Trophoblast cell (in vitro differentiated cells and primary cell): Measurements from ENCODE around the gene PTPN1.

Experiments used
- DNase-seq, 2 donors: peaks; one replicate each; pipeline ENCODE4 v3.0.0-alpha.2; 2016
- H2AFZ ChIP-seq: 2 replicates; pipeline ENCODE4 v1.6.1; 2013; ENCODE audit warnings: low read length, moderate library complexity, mild to moderate bottlenecking; ENCODE audit not compliant: insufficient read depth, poor library complexity
- H2AK5ac ChIP-seq: 2 replicates; pipeline ENCODE4 v1.6.1; 2013; ENCODE audit warnings: mild to moderate bottlenecking, low read length
- H2BK120ac ChIP-seq: 2 replicates; pipeline ENCODE4 v1.6.1; 2013; ENCODE audit warnings: low read length, mild to moderate bottlenecking, moderate library complexity; ENCODE audit not compliant: insufficient read depth, poor library complexity
- H2BK12ac ChIP-seq: 2 replicates; pipeline ENCODE4 v1.6.1; 2013; ENCODE audit warnings: mild to moderate bottlenecking, low read length, moderate library complexity
- H2BK5ac ChIP-seq: 2 replicates; pipeline ENCODE4 v1.6.1; 2013; ENCODE audit warnings: low read length, low read depth, moderate library complexity, mild to moderate bottlenecking; ENCODE audit not compliant: poor library complexity
- H3K14ac ChIP-seq: 2 replicates; pipeline ENCODE4 v1.6.1; 2013; ENCODE audit warnings: mild to moderate bottlenecking, low read length
- H3K18ac ChIP-seq: 2 replicates; pipeline ENCODE4 v1.6.1; 2013; ENCODE audit warnings: mild to moderate bottlenecking, low read length
- H3K23ac ChIP-seq: 2 replicates; pipeline ENCODE4 v1.6.1; 2013; ENCODE audit warnings: low read length
- H3K27ac ChIP-seq: 2 replicates; pipeline ENCODE4 v1.5.1; 2013; ENCODE audit warnings: low read depth, mild to moderate bottlenecking, inconsistent platforms, low read length, moderate library complexity
- H3K27me3 ChIP-seq: 2 replicates; pipeline ENCODE4 v1.6.1; 2013; ENCODE audit warnings: inconsistent platforms, mild to moderate bottlenecking, low read length, moderate library complexity; ENCODE audit not compliant: insufficient read depth
- H3K36me3 ChIP-seq, 2 experiments: 1 replicate in 1 of 2; 2 replicates in 1 of 2; pipeline ENCODE4 v1.6.1; 2013; ENCODE audit warnings: low read length in 2 of 2, mild to moderate bottlenecking in 2 of 2, moderate library complexity in 1 of 2; ENCODE audit not compliant: insufficient read depth in 2 of 2, control insufficient read depth in 1 of 2
- H3K4ac ChIP-seq: 2 replicates; pipeline ENCODE4 v1.6.1; 2013; ENCODE audit warnings: low read depth, mild to moderate bottlenecking, low read length, moderate library complexity
- H3K4me1 ChIP-seq, 2 experiments: 1 replicate in 1 of 2; 2 replicates in 1 of 2; pipeline ENCODE4 v1.6.1; 2013; ENCODE audit warnings: low read length in 2 of 2, mild to moderate bottlenecking in 2 of 2, moderate library complexity in 1 of 2; ENCODE audit not compliant: insufficient read depth in 2 of 2, control insufficient read depth in 1 of 2
- H3K4me2 ChIP-seq: 2 replicates; pipeline ENCODE4 v1.6.1; 2013; ENCODE audit warnings: inconsistent platforms, mild to moderate bottlenecking, low read length, moderate library complexity
- H3K4me3 ChIP-seq: 2 replicates; pipeline ENCODE4 v1.5.1; 2013; ENCODE audit warnings: mild to moderate bottlenecking, low read depth, low read length, inconsistent platforms
- H3K79me1 ChIP-seq: one replicate; pipeline ENCODE4 v1.6.1; 2013; ENCODE audit warnings: low read length
- H3K79me2 ChIP-seq: 2 replicates; pipeline ENCODE4 v1.6.1; 2013; ENCODE audit warnings: low read length, mild to moderate bottlenecking; ENCODE audit not compliant: control insufficient read depth, insufficient read depth, poor library complexity
- H3K9ac ChIP-seq: 2 replicates; pipeline ENCODE4 v1.6.1; 2013; ENCODE audit warnings: mild to moderate bottlenecking, low read length
- H3K9me3 ChIP-seq: 2 replicates; pipeline ENCODE4 v1.6.1; 2013; ENCODE audit warnings: low read depth, mild to moderate bottlenecking, control low read depth, inconsistent platforms, low read length; ENCODE audit not compliant: insufficient read depth
- H4K12ac ChIP-seq: 2 replicates; pipeline ENCODE4 v1.6.1; 2013; ENCODE audit warnings: low read depth, mild to moderate bottlenecking, low read length, moderate library complexity
- H4K8ac ChIP-seq: 2 replicates; pipeline ENCODE4 v1.6.1; 2013; ENCODE audit warnings: low read depth, mild to moderate bottlenecking, low read length, moderate library complexity
- H4K91ac ChIP-seq: one replicate; pipeline ENCODE4 v1.6.1; 2013; ENCODE audit warnings: low read depth, mild to moderate bottlenecking, low read length, moderate library complexity
- WGBS: extraction: QIAGEN DNeasy Blood & Tissue Kit; methylation state at CpG from one replicate; pipeline ENCODE4 v1.1.7; 2013; ENCODE audit warnings: missing lambda C conversion rate; ENCODE audit not compliant: insufficient read length, insufficient coverage; ENCODE audit errors: extremely low coverage; 5-methylcytosine and 5-hydroxymethylcytosine counted together

The PTPN1 gene

DNA sequence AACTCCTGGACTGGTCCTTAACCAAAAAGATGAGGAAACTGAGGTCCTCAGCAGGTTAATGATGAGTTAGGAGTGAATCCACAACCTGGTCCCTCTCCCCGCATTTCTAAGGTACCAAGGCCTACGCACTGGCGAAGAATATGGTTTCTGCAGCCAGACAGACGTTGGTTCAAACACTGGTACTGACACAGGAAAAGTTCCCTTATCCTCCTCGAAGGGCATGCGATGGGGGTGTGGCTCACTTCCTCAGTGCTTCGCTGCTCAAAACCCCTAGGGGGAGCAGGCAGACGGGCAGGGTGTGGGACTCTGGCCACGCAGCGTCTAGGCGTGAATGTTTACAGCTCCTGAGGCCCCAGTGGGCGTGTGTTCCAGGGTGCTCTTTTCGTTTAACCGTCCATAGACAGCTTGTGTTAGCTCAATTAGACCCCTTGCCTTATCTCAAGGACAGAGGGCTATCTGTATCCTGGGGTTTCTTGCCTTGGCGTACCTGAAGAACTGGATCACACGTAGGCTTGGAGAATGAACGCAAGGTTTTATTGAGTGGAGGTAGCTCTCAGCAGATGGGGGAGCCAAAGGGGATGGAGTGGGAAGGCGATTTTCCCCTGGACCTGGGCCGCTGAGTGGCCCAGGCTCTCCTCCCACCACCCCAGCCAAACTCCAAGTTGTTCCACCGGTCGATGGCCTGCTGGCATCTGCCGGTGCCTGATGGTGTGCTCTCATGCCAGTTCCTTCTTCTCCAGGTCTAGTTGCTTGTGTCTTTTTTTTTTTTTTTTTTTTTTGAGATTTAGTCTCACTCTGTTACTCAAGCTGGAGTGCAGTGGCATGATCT is 31.8 kb upstream of the PTPN1 start:
- no peaks in the 10 kb centered on the region for H3K36me3 ChIP-seq
- no peak overlapping the region for H3K18ac ChIP-seq
- no peak overlapping the region for H3K4me2 ChIP-seq
- WGBS = no CpG with 5 or more reads among the region's 22 CpGs
- DNase-seq = peak; percentile 71 to 84
- no peak overlapping the region for H4K8ac ChIP-seq
- no peak overlapping the region for H3K14ac ChIP-seq
- no peak overlapping the region for H2BK5ac ChIP-seq
- H3K4ac ChIP-seq = no peak overlapping the region
- H3K79me1 ChIP-seq = no peaks in the 10 kb centered on the region
- no peaks in the 10 kb centered on the region for H3K27me3 ChIP-seq
- H2BK12ac ChIP-seq = no peak overlapping the region
- H3K4me3 ChIP-seq = no peak overlapping the region
- no peak overlapping the region for H2AFZ ChIP-seq
- no peak overlapping the region for H3K9ac ChIP-seq
- H3K23ac ChIP-seq = no peak overlapping the region
- H3K79me2 ChIP-seq = no peaks in the 10 kb centered on the region
- H4K91ac ChIP-seq = no peak overlapping the region
- H4K12ac ChIP-seq = no peak overlapping the region
- H3K27ac ChIP-seq = no peak overlapping the region
- no peak overlapping the region for H2BK120ac ChIP-seq
- no peak overlapping the region for H2AK5ac ChIP-seq
- H3K4me1 ChIP-seq = peaks cover 2 to 3% of the 10 kb centered on the region in 2 experiments
- no peaks in the 10 kb centered on the region for H3K9me3 ChIP-seq

GRCh38 chr20:50481741-50482140 is 28.4 kb upstream of the PTPN1 start:
- no peak overlapping the region for H2BK5ac ChIP-seq
- H3K79me2 ChIP-seq = no peaks in the 10 kb centered on the region
- no peak overlapping the region for H2BK12ac ChIP-seq
- H4K12ac ChIP-seq = no peak overlapping the region
- no peaks in the 10 kb centered on the region for H3K79me1 ChIP-seq
- peaks cover 2 to 3% of the 10 kb centered on the region in 2 experiments for H3K4me1 ChIP-seq
- no peak overlapping the region for H2AK5ac ChIP-seq
- no peaks in the 10 kb centered on the region for H3K36me3 ChIP-seq
- H4K8ac ChIP-seq = no peak overlapping the region
- no peak overlapping the region for H3K23ac ChIP-seq
- no peak overlapping the region for H3K9ac ChIP-seq
- H2AFZ ChIP-seq = no peak overlapping the region
- DNase-seq = no peak
- no CpG with 5 or more reads among the region's 3 CpGs for WGBS
- no peak overlapping the region for H3K14ac ChIP-seq
- no peak overlapping the region for H3K27ac ChIP-seq
- H2BK120ac ChIP-seq = no peak overlapping the region
- no peak overlapping the region for H3K18ac ChIP-seq
- no peak overlapping the region for H3K4ac ChIP-seq
- H4K91ac ChIP-seq = no peak overlapping the region
- H3K4me2 ChIP-seq = no peak overlapping the region
- H3K27me3 ChIP-seq = no peaks in the 10 kb centered on the region
- no peaks in the 10 kb centered on the region for H3K9me3 ChIP-seq
- no peak overlapping the region for H3K4me3 ChIP-seq

GRCh38 chr20:50482396-50482981 is 27.7 kb upstream of the PTPN1 start:
- no peak overlapping the region for H4K8ac ChIP-seq
- H3K9me3 ChIP-seq = no peaks in the 10 kb centered on the region
- no peak overlapping the region for H2AK5ac ChIP-seq
- DNase-seq = no peak
- H3K4ac ChIP-seq = no peak overlapping the region
- H4K12ac ChIP-seq = no peak overlapping the region
- H2BK5ac ChIP-seq = no peak overlapping the region
- H2BK12ac ChIP-seq = no peak overlapping the region
- no peak overlapping the region for H4K91ac ChIP-seq
- H3K4me1 ChIP-seq = peaks cover 2 to 3% of the 10 kb centered on the region in 2 experiments
- no peak overlapping the region for H3K9ac ChIP-seq
- H3K27me3 ChIP-seq = no peaks in the 10 kb centered on the region
- no peaks in the 10 kb centered on the region for H3K36me3 ChIP-seq
- no peak overlapping the region for H2BK120ac ChIP-seq
- H3K27ac ChIP-seq = no peak overlapping the region
- H3K79me1 ChIP-seq = no peaks in the 10 kb centered on the region
- no CpG with 5 or more reads among the region's 4 CpGs for WGBS
- no peaks in the 10 kb centered on the region for H3K79me2 ChIP-seq
- H3K14ac ChIP-seq = no peak overlapping the region
- no peak overlapping the region for H3K4me2 ChIP-seq
- H2AFZ ChIP-seq = no peak overlapping the region
- no peak overlapping the region for H3K4me3 ChIP-seq
- H3K23ac ChIP-seq = no peak overlapping the region
- H3K18ac ChIP-seq = no peak overlapping the region

DNA sequence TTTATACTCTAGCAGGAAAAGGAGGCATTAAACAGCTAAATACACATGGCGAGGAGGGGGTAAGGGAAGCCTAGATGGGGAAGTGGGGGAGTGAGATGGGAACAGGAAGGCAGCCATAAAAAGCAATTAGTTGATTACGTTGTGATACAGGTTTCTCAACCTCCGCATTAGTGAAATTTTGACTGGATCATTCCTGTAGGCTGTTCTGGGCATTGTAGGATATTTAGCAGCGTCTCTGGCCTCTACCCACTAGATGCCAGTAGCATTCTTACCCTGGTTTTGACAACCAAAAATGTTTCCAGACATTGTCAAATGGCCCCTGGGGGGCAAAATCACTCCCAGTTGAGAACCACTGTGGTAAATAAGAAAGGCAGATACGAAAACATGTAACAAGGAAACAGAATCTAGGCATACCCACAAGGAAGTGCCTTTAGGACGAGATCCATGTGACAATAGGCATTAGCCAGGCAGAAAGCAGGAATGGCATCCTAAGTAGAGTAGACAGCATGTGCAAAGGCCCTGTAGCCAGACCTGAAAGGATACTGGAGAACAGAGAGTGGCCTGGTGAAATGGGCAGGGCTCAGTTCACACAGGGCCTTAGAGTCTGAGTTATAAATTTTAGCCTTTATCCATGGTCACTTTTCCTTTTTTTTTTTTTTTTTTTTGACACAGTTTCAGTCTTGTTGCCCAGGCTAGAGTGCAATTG is 25.8 kb upstream of the PTPN1 start:
- no peak overlapping the region for H2BK120ac ChIP-seq
- no peaks in the 10 kb centered on the region for H3K36me3 ChIP-seq
- no peak overlapping the region for H3K18ac ChIP-seq
- H3K23ac ChIP-seq = no peak overlapping the region
- no peak overlapping the region for H2AFZ ChIP-seq
- no peak overlapping the region for H3K14ac ChIP-seq
- H4K12ac ChIP-seq = no peak overlapping the region
- H3K9ac ChIP-seq = no peak overlapping the region
- no peak for DNase-seq
- H3K4me1 ChIP-seq = no peaks in the 10 kb centered on the region
- no peak overlapping the region for H4K91ac ChIP-seq
- H3K27me3 ChIP-seq = no peaks in the 10 kb centered on the region
- H3K79me2 ChIP-seq = no peaks in the 10 kb centered on the region
- no peak overlapping the region for H4K8ac ChIP-seq
- H3K4me3 ChIP-seq = no peak overlapping the region
- H3K79me1 ChIP-seq = no peaks in the 10 kb centered on the region
- H3K9me3 ChIP-seq = no peaks in the 10 kb centered on the region
- H3K27ac ChIP-seq = no peak overlapping the region
- no peak overlapping the region for H3K4ac ChIP-seq
- H2BK5ac ChIP-seq = no peak overlapping the region
- no peak overlapping the region for H2AK5ac ChIP-seq
- no peak overlapping the region for H2BK12ac ChIP-seq
- no CpG with 5 or more reads among the region's 6 CpGs for WGBS
- H3K4me2 ChIP-seq = no peak overlapping the region
